GM19463 (cell line): ENCODE measurements around the gene RAB36.

Source experiments
- ATAC-seq: cut with Tn5 transposase; IDR thresholded peaks from one replicate; pipeline ENCODE4 v1.9.1; 2021; ENCODE audit warnings: mild to moderate bottlenecking, moderate library complexity; ENCODE audit not compliant: unreplicated experiment

RAB36 gene

GRCh38 chr22:23157560-23158515 is 12.6 kb downstream of the RAB36 start:
- no peak for ATAC-seq

GRCh38 chr22:23158516-23159290 is 13.4 kb downstream of the RAB36 start:
- no peak for ATAC-seq

- ATAC-seq, result no peak
Observed at GRCh38 chr22:23159291-23159630, 14.0 kb downstream of the RAB36 start.

GRCh38 chr22:23161029-23161428 is 15.8 kb downstream of the RAB36 start:
- ATAC-seq, result no peak

- ATAC-seq, result no peak
Observed at GRCh38 chr22:23161574-23161973, 16.3 kb downstream of the RAB36 start.

GRCh38 chr22:23163665-23164064 is 18.4 kb downstream of the RAB36 start:
- ATAC-seq, result no peak

- ATAC-seq, result no peak
Observed at GRCh38 chr22:23164091-23164490, 18.8 kb downstream of the RAB36 start.

- no peak for ATAC-seq
Observed at GRCh38 chr22:23166042-23166831, 21.0 kb downstream of the RAB36 start.

GRCh38 chr22:23166841-23167616 is 21.8 kb downstream of the RAB36 start:
- ATAC-seq, result no peak

- ATAC-seq, result no peak
Observed at GRCh38 chr22:23168391-23169042, 23.2 kb downstream of the RAB36 start.

GRCh38 chr22:23169043-23169406 is 23.7 kb downstream of the RAB36 start:
- ATAC-seq, result no peak

- no peak for ATAC-seq
Observed at GRCh38 chr22:23175817-23176644, 30.8 kb downstream of the RAB36 start.

- ATAC-seq, result no peak
Observed at GRCh38 chr22:23176645-23177027, 31.4 kb downstream of the RAB36 start.

GRCh38 chr22:23177197-23177596 is 31.9 kb downstream of the RAB36 start:
- ATAC-seq, result no peak

GRCh38 chr22:23178512-23179254 is 33.4 kb downstream of the RAB36 start:
- no peak for ATAC-seq

GRCh38 chr22:23179381-23180299 is 34.4 kb downstream of the RAB36 start:
- ATAC-seq, result no peak

- no peak for ATAC-seq
Observed at GRCh38 chr22:23180301-23180892, 35.1 kb downstream of the RAB36 start, which contains the start of gene BCR. Gene BCR (plus strand): TSS chr22:23180509. CDS start chr22:23180961, 452 bp downstream.
